Neural progenitor cell (in vitro differentiated cells): ENCODE measurements around the gene MAST3. TPM values are rescaled to one million over a fixed set of nuclear protein-coding genes. Genes with fewer than 3 reads are reported as not detected.

Source experiments
- DNase-seq: peaks from one replicate; pipeline ENCODE4 v3.0.0-alpha.2; 2016; ENCODE audit warnings: low spot score
- H2AFZ ChIP-seq: fragments of 200-600 bp; sonication (generic); replicated peaks from 2 replicates; pipeline ENCODE4 v1.6.1; 2016; ENCODE audit warnings: antibody characterized with exemption
- H3F3A ChIP-seq: fragments of 200-600 bp; sonication (generic); 2 replicates; pipeline ENCODE4 v1.6.1; 2016; ENCODE audit warnings: antibody characterized with exemption, low read depth
- H3K27ac ChIP-seq: fragments of 200-600 bp; sonication (generic); 2 replicates; pipeline ENCODE4 v1.5.1; 2016; ENCODE audit warnings: mild to moderate bottlenecking
- H3K27me3 ChIP-seq: fragments of 200-600 bp; sonication (generic); 2 replicates; pipeline ENCODE4 v1.6.1; 2016; ENCODE audit warnings: mild to moderate bottlenecking, moderate library complexity
- H3K36me3 ChIP-seq: fragments of 200-600 bp; sonication (generic); 2 replicates; pipeline ENCODE4 v1.5.1; 2016
- H3K4me1 ChIP-seq: fragments of 200-600 bp; sonication (generic); 2 replicates; pipeline ENCODE4 v1.6.1; 2016; ENCODE audit warnings: mixed run types
- H3K4me2 ChIP-seq: fragments of 200-600 bp; sonication (generic); 2 replicates; pipeline ENCODE4 v1.6.1; 2016
- H3K4me3 ChIP-seq: fragments of 200-600 bp; sonication (generic); 2 replicates; pipeline ENCODE4 v1.5.1; 2016
- H3K79me2 ChIP-seq: fragments of 200-600 bp; sonication (generic); 2 replicates; pipeline ENCODE4 v1.6.1; 2016; ENCODE audit warnings: low read depth
- H3K9ac ChIP-seq: fragments of 200-600 bp; sonication (generic); 2 replicates; pipeline ENCODE4 v1.6.1; 2016
- H3K9me3 ChIP-seq: fragments of 200-600 bp; sonication (generic); 2 replicates; pipeline ENCODE4 v1.5.1; 2016; ENCODE audit warnings: low read depth
- H4K20me1 ChIP-seq: fragments of 200-600 bp; sonication (generic); 2 replicates; pipeline ENCODE4 v1.6.1; 2016; ENCODE audit warnings: low read depth
- H3K27ac Mint-ChIP-seq: 3 replicates; pipeline ENCODE4 v1.8.0; 2021; ENCODE audit warnings: mixed read lengths
- H3K27me3 Mint-ChIP-seq: 2 replicates; pipeline ENCODE4 v1.8.0; 2022; ENCODE audit warnings: low read depth, mild to moderate bottlenecking, inconsistent platforms, moderate library complexity, mixed read lengths; ENCODE audit not compliant: insufficient read depth
- H3K36me3 Mint-ChIP-seq: 3 replicates; pipeline ENCODE4 v1.8.0; 2021; ENCODE audit warnings: mixed read lengths
- H3K4me1 Mint-ChIP-seq: 3 replicates; pipeline ENCODE4 v1.8.0; 2021; ENCODE audit warnings: mixed read lengths
- H3K4me3 Mint-ChIP-seq: 3 replicates; pipeline ENCODE4 v1.8.0; 2021; ENCODE audit warnings: mild to moderate bottlenecking, moderate library complexity, mixed read lengths
- H3K9me3 Mint-ChIP-seq: 3 replicates; pipeline ENCODE4 v1.8.0; 2020; ENCODE audit warnings: mixed read lengths
- CTCF ChIP-seq: fragments of 200-600 bp; sonication (generic); IDR thresholded peaks from 2 replicates; pipeline ENCODE4 v1.5.1; 2017; ENCODE audit warnings: antibody characterized with exemption, mild to moderate bottlenecking
- EZH2 ChIP-seq: fragments of 200-600 bp; sonication (generic); IDR thresholded peaks from 2 replicates; pipeline ENCODE4 v1.6.1; 2017; ENCODE audit warnings: antibody characterized with exemption, mild to moderate bottlenecking, moderate library complexity
- EZH2phosphoT487 ChIP-seq: fragments of 200-600 bp; sonication (generic); IDR thresholded peaks from 2 replicates; pipeline ENCODE4 v1.6.1; 2017; ENCODE audit warnings: antibody characterized with exemption
- total RNA-seq: library from RNA; depleted of rRNA; stranded (reverse); fragments of >200 nt; gene quantifications from 2 replicates; pipeline ENCODE4 v1.2.3, GENCODE V29; 2015; ENCODE audit warnings: low replicate concordance

The MAST3 gene
- total RNA-seq, 1 donor from 2014 or later: 2.1 TPM

GRCh38 chr19:18112989-18113478 lies 15.5 kb downstream of the MAST3 start:
- Histone ChIP-seq H3K4me3 (no peak overlapping the region), H3K9ac (no peak overlapping the region), H3K4me1 (peaks cover 4% of the 10 kb centered on the region)

GRCh38 chr19:18113827-18114226 lies 16.2 kb downstream of the MAST3 start:
- no peak for DNase-seq
- Histone ChIP-seq H3F3A (peaks cover 22% of the 10 kb centered on the region), H3K9ac (no peak overlapping the region), H3K4me3 (no peak overlapping the region), H3K4me2 (no peak overlapping the region), H4K20me1 (peaks cover 11% of the 10 kb centered on the region), H3K27me3 (peaks cover 23% of the 10 kb centered on the region), H3K36me3 (no peaks in the 10 kb centered on the region), H3K27ac (no peak overlapping the region), H3K4me1 (peaks cover 4% of the 10 kb centered on the region), H3K79me2 (peaks cover 7% of the 10 kb centered on the region), H2AFZ (no peak overlapping the region), H3K9me3 (no peaks in the 10 kb centered on the region)
- Mint-ChIP-seq H3K27ac (peak overlapping the region; percentile 87), H3K4me1 (peaks cover 32% of the 10 kb centered on the region), H3K36me3 (no peaks in the 10 kb centered on the region), H3K4me3 (no peak overlapping the region), H3K9me3 (peaks cover 3% of the 10 kb centered on the region), H3K27me3 (peaks cover 28% of the 10 kb centered on the region)
- TF ChIP-seq EZH2 (no peak), EZH2phosphoT487 (no peak), CTCF (no peak)

More at GRCh38 chr19:18112989-18113478, 15.5 kb downstream of the MAST3 start:
- Histone ChIP-seq H3K27me3 (peaks cover 31% of the 10 kb centered on the region), H3K27ac (no peak overlapping the region), H3F3A (peaks cover 27% of the 10 kb centered on the region), H3K9me3 (no peaks in the 10 kb centered on the region), H3K4me2 (no peak overlapping the region), H2AFZ (peak overlapping the region; percentile 14), H3K79me2 (no peaks in the 10 kb centered on the region), H4K20me1 (peaks cover 6% of the 10 kb centered on the region), H3K36me3 (no peaks in the 10 kb centered on the region)
- H3K27ac Mint-ChIP-seq: peak overlapping the region; percentile 61
- H3K36me3 Mint-ChIP-seq: no peaks in the 10 kb centered on the region
- no peak for TF ChIP-seq EZH2phosphoT487
- no peak for TF ChIP-seq EZH2
- TF ChIP-seq CTCF: peak; percentile 83
- H3K4me1 Mint-ChIP-seq: peaks cover 31% of the 10 kb centered on the region
- peak; percentile 92 for DNase-seq
- H3K27me3 Mint-ChIP-seq: peaks cover 31% of the 10 kb centered on the region
- H3K9me3 Mint-ChIP-seq: peaks cover 3% of the 10 kb centered on the region
- peak overlapping the region; percentile 71 for H3K4me3 Mint-ChIP-seq

- Histone ChIP-seq H3F3A (peaks cover 20% of the 10 kb centered on the region), H3K27ac (no peak overlapping the region), H3K4me1 (peaks cover 4% of the 10 kb centered on the region), H3K9me3 (no peaks in the 10 kb centered on the region), H3K79me2 (peaks cover 10% of the 10 kb centered on the region), H4K20me1 (peaks cover 17% of the 10 kb centered on the region), H3K36me3 (no peaks in the 10 kb centered on the region), H3K4me3 (no peak overlapping the region), H2AFZ (no peak overlapping the region), H3K27me3 (peaks cover 16% of the 10 kb centered on the region), H3K4me2 (no peak overlapping the region), H3K9ac (no peak overlapping the region)
- H3K27me3 Mint-ChIP-seq: peaks cover 22% of the 10 kb centered on the region
- peak overlapping the region; percentile 9 for H3K4me3 Mint-ChIP-seq
- no peak for DNase-seq
- no peak overlapping the region for H3K27ac Mint-ChIP-seq
- peaks cover 33% of the 10 kb centered on the region for H3K4me1 Mint-ChIP-seq
- TF ChIP-seq EZH2 (no peak), EZH2phosphoT487 (no peak), CTCF (no peak)
- H3K9me3 Mint-ChIP-seq: no peaks in the 10 kb centered on the region
- no peaks in the 10 kb centered on the region for H3K36me3 Mint-ChIP-seq
Observed at GRCh38 chr19:18114483-18114882, 16.9 kb downstream of the MAST3 start.
